Measurements from ENCODE around the gene RFX2. TPM values are rescaled to one million over a fixed set of nuclear protein-coding genes. Genes with fewer than 3 reads are reported as not detected.

Gene RFX2
- total RNA-seq (2021) = 3.4 to 4.6 TPM (median 4.2 TPM) in 3 replicates
- percentile 37 among the genes with signal in this experiment for Bru-seq, nascent RNA
- long read RNA-seq, experiment 1, partial matches to known transcripts = 3 of 22 reads
- long read RNA-seq, experiment 1, other reads (novel, unspliced or antisense) = 13 of 22 reads
- long read RNA-seq, experiment 2, partial matches to known transcripts = 2 of 7 reads
- long read RNA-seq, experiment 2, other reads (novel, unspliced or antisense) = 3 of 7 reads
- long read RNA-seq, experiment 3, partial matches to known transcripts = 1 of 1 reads
- long read RNA-seq, experiment 3, other reads (novel, unspliced or antisense) = 0 of 1 reads

GRCh38 chr19:6110360-6110977, at the start of gene RFX2:
TSS of gene RFX2 (minus strand) at chr19:6110500. CDS start at chr19:6047496, 63,004 bp downstream.
- Mint-ChIP-seq H3K4me1 (peaks cover 18% of the 10 kb centered on the region), H3K9me3 (no peaks in the 10 kb centered on the region), H3K36me3 (no peaks in the 10 kb centered on the region), H3K27me3 (ENCODE audit: low read depth) (peaks cover 71% of the 10 kb centered on the region), H3K27ac (0 out of 2 replicates have a peak within 1 kb of the TSS, but pooled peaks have one; percentile 24), H3K4me3 (peak within 1 kb of the TSS; percentile 87)
- ChIA-PET CTCF (interaction anchor here (0.7 to 1.7 kb wide), 5 partner anchors 10 to 230 kb away, joined by 3 to 16 read pairs (median 4); no protein-coding TSS in a partner anchor), POLR2A (no interaction called here)
- ATAC-seq (peak; percentile 100), DNase-seq (ENCODE audit: low spot score) (peak; percentile 98)
- TF ChIP-seq PRDM15 (CRISPR knock-in tag; IDR thresholded peaks at IDR 0.05) = no peak
- TF ChIP-seq E2F5 (CRISPR knock-in tag; IDR thresholded peaks at IDR 0.05) = peak; percentile 71
- no peak for TF ChIP-seq GRHL2 (CRISPR knock-in tag; IDR thresholded peaks at IDR 0.05; ENCODE audit: insufficient replicate concordance, severe bottlenecking)
- TF ChIP-seq SP1 (CRISPR knock-in tag; conservative IDR thresholded peaks at IDR 0.05) = peak; percentile 87
- TF ChIP-seq MAX (CRISPR knock-in tag; IDR thresholded peaks at IDR 0.05) = no peak; the same call in 1 of the 2 replicates
- no peak for TF ChIP-seq TEAD4 (CRISPR knock-in tag; IDR thresholded peaks at IDR 0.05)
- peak; percentile 95 for TF ChIP-seq NFYB (CRISPR knock-in tag; conservative IDR thresholded peaks at IDR 0.05; ENCODE audit: low read depth)
- TF ChIP-seq ZNF263 (CRISPR knock-in tag; IDR thresholded peaks at IDR 0.05; ENCODE audit: low read depth) = no peak
- TF ChIP-seq GABPB1 (CRISPR knock-in tag; IDR thresholded peaks at IDR 0.05) = no peak
- TF ChIP-seq ZNF396 (CRISPR knock-in tag; IDR thresholded peaks at IDR 0.05; ENCODE audit: borderline replicate concordance) = no peak
- TF ChIP-seq SMAD4 (CRISPR knock-in tag; IDR thresholded peaks at IDR 0.05) = no peak
- no peak for TF ChIP-seq CDX4 (CRISPR knock-in tag; IDR thresholded peaks at IDR 0.05; ENCODE audit: borderline replicate concordance)
- TF ChIP-seq RORB (CRISPR knock-in tag; IDR thresholded peaks at IDR 0.05) = no peak
- no peak for TF ChIP-seq CTCF (IDR thresholded peaks at IDR 0.05)
- no peak for TF ChIP-seq TP53 (CRISPR knock-in tag; IDR thresholded peaks at IDR 0.05)
- TF ChIP-seq ZNF671 (CRISPR knock-in tag; IDR thresholded peaks at IDR 0.05) = no peak
- no peak for TF ChIP-seq USF1 (CRISPR knock-in tag; IDR thresholded peaks at IDR 0.05)
- no peak for TF ChIP-seq ELF4 (CRISPR knock-in tag; IDR thresholded peaks at IDR 0.05; ENCODE audit: low read depth)
- no peak for TF ChIP-seq ZNF219 (CRISPR knock-in tag; IDR thresholded peaks at IDR 0.05; ENCODE audit: borderline replicate concordance)
- TF ChIP-seq IRF1 (CRISPR knock-in tag; IDR thresholded peaks at IDR 0.05) = no peak
- no peak for TF ChIP-seq ZNF425 (CRISPR knock-in tag; conservative IDR thresholded peaks at IDR 0.05)
- no peak for TF ChIP-seq FOXP1 (CRISPR knock-in tag; IDR thresholded peaks at IDR 0.05; ENCODE audit: borderline replicate concordance)
- no peak for TF ChIP-seq ETV6 (CRISPR knock-in tag; IDR thresholded peaks at IDR 0.05)

Measured in WTC11 (cell line).